GM21576 (cell line): ENCODE results near the gene ABHD12B.
A peak's percentile ranks its signal among the peaks of the same experiment; 100 is the strongest.
"Not testable (repeated sequence)": the region's sequence is repeated elsewhere in the genome, so short reads cannot be mapped to it uniquely, and the experiment has no call there.

Source experiments
- ATAC-seq: cut with Tn5 transposase; IDR thresholded peaks from one replicate; pipeline ENCODE4 v1.9.1; 2021; ENCODE audit warnings: mild to moderate bottlenecking, moderate library complexity; ENCODE audit not compliant: unreplicated experiment

ABHD12B gene

GRCh38 chr14:50932156-50932555, 60.3 kb downstream of the ABHD12B start:
- no peak for ATAC-seq

- ATAC-seq = no peak
Measured at GRCh38 chr14:50932592-50933495, 61.0 kb downstream of the ABHD12B start.

- ATAC-seq = no peak
Measured at GRCh38 chr14:50935126-50936015, 63.5 kb downstream of the ABHD12B start.

- ATAC-seq = no peak
Measured at GRCh38 chr14:50936016-50936340, 64.1 kb downstream of the ABHD12B start.

- no peak for ATAC-seq
Measured at GRCh38 chr14:50936882-50937281, 65.0 kb downstream of the ABHD12B start.

GRCh38 chr14:50937325-50937724, 65.5 kb downstream of the ABHD12B start:
- no peak for ATAC-seq

GRCh38 chr14:50937800-50938199, 65.9 kb downstream of the ABHD12B start:
- no peak for ATAC-seq

GRCh38 chr14:50941151-50941550, 69.3 kb downstream of the ABHD12B start:
- ATAC-seq = no peak

GRCh38 chr14:50941638-50942037, 69.8 kb downstream of the ABHD12B start:
- ATAC-seq = not testable (repeated sequence)

- ATAC-seq = no peak
Measured at GRCh38 chr14:50943261-50943942, 71.5 kb downstream of the ABHD12B start.

- ATAC-seq = peak; percentile 73
Measured at GRCh38 chr14:50943943-50944646, 72.2 kb downstream of the ABHD12B start, which contains the start of gene PYGL. TSS of gene PYGL (minus strand) at chr14:50944483. CDS start at chr14:50944403, 80 bp downstream.

- ATAC-seq = peak; percentile 19
Measured at GRCh38 chr14:50944647-50945413, 73.0 kb downstream of the ABHD12B start.

GRCh38 chr14:50946234-50946935, 74.5 kb downstream of the ABHD12B start:
- no peak for ATAC-seq

GRCh38 chr14:50947446-50947845, 75.6 kb downstream of the ABHD12B start:
- no peak for ATAC-seq

GRCh38 chr14:50948205-50948604, 76.4 kb downstream of the ABHD12B start:
- ATAC-seq = no peak

GRCh38 chr14:50951032-50951431, 79.2 kb downstream of the ABHD12B start:
- no peak for ATAC-seq

GRCh38 chr14:50953502-50953901, 81.6 kb downstream of the ABHD12B start:
- ATAC-seq = no peak
